Panc1 (cell line): ENCODE data around the gene CFAP97.

Experiments
- CTCF ChIP-seq: fragments of 450-650 bp; IDR thresholded peaks from 2 replicates; pipeline ENCODE4 v1.5.1; 2017; ENCODE audit warnings: mild to moderate bottlenecking
- REST ChIP-seq, 2 experiments: IDR thresholded peaks; 2 replicates each; pipeline ENCODE4 v1.6.1; 2011 to 2012; ENCODE audit warnings: low read depth in 2 of 2, control low read depth in 1 of 2, low read length in 1 of 2, mild to moderate bottlenecking in 1 of 2, moderate library complexity in 1 of 2; ENCODE audit not compliant: insufficient read depth in 1 of 2
- TCF7L2 ChIP-seq: IDR thresholded peaks from 2 replicates; pipeline ENCODE4 v1.6.1; 2011; ENCODE audit warnings: mild to moderate bottlenecking, low read depth, low read length, inconsistent platforms

- TF ChIP-seq CTCF (no peak), REST (IDR thresholded peaks at IDR 0.05; ENCODE audit: insufficient read depth in 1 of 2, low read depth in 2 of 2, low read length in 1 of 2) (no peak), TCF7L2 (no peak)
Observed at GRCh38 chr4:185149392-185149791, 54.4 kb downstream of the CFAP97 start.
